Measurements from ENCODE around the gene KATNB1.

The KATNB1 gene

DNA sequence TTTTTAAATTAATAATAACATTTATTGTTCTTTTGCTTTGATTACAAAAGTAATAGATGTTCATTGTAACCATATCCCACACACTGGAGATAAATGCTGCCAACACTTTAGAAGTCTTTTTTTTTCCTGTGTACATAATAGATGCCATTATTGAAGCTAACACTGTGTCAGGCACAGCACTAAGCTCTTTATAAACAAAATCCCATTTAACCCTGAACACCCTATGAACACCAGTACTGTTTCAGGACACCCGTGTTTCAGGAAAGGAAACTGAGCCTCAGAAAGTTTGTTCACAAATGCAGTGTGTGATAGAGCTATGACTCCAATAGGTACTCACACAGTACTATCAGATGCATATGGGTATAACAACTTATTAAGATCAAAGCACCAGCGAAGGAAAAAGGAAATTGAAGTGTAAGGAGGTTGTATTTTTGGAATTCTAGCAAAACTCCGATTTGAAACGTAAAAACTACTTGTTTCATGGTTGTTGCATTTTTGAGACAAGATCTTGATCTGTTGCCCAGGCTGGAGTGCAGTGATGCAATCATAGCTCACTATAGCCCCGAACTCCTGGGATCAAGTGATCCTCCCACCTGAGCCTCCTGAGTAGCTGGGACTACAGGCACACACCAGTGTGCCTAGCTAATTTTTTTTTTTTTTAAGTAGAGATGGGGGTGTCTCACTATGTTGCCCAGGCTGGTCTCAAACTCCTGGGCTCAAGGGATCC lies 68.7 kb downstream of the KATNB1 start:
- DNase-seq: no peak
- intact Hi-C loops (cut with DNase I): no loop called here

DNA sequence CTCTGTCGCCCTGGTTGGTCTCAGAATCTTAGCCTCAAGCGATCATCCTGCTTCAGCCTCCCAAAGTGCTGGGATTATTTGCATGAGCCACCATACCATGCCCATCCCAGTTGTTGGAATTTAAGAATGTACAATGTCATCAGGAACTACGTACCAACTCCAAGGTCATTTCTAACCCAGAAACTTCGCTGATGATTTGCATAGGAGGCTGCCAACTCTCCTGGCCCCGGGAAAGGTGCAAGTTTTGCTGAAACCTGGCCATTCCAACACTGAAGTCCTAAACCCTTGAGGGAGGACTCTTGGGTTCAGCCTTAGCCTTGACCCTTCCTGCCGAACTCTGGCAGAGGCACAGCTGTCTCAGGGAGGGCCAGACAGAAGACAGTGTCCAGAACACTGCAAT lies 69.6 kb downstream of the KATNB1 start:
- no peak for DNase-seq
- intact Hi-C loops (cut with DNase I): no loop called here
